HG02840 (cell line): ENCODE results near the gene CAPN6.

Source experiments
- ATAC-seq: cut with Tn5 transposase; IDR thresholded peaks from one replicate; pipeline ENCODE4 v1.9.1; 2021; ENCODE audit warnings: mild to moderate bottlenecking, moderate library complexity, moderate number of reproducible peaks; ENCODE audit not compliant: unreplicated experiment, low FRiP score

The CAPN6 gene

DNA sequence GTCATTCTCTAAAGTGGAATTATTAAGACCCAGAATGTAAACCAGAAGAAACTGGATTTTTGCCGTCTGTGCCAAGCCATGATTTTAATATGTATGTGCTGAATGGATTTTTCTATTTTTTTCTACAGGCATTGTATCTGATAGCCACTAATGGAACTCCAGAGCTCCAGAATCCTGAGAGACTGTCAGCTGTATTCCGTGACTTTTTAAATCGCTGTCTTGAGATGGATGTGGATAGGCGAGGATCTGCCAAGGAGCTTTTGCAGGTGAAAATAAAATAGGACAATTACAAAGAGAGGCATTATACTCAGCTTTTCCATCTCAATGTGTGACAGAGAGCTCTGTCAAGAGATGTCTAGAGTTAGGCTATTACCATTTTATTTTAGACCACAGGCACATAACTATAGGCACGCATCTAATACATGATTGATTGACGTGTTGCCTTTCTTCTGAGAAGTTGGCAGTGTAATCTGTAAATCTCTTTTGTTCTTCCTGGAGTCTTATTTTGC lies 53.9 kb downstream of the CAPN6 start:
- no peak for ATAC-seq

DNA sequence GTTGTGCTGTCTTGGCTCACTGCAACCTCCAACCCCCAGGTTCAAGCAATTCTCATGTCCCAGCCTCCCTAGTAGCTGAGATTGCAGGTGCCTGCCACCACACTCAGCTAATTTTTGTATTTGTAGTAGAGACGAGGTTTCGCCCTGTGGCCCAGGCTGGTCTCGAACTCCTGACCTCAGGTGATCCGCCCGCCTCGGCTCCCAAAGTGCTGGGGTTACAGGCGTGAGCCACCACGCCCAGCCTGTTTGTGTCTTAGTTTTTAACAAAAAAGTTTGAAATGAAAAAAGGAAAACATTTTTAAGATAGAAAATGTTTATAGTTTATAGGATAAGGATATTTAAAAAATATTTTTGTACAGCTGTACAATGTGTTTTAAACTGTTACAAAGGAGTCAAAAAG lies 62.4 kb downstream of the CAPN6 start:
- ATAC-seq = no peak

DNA sequence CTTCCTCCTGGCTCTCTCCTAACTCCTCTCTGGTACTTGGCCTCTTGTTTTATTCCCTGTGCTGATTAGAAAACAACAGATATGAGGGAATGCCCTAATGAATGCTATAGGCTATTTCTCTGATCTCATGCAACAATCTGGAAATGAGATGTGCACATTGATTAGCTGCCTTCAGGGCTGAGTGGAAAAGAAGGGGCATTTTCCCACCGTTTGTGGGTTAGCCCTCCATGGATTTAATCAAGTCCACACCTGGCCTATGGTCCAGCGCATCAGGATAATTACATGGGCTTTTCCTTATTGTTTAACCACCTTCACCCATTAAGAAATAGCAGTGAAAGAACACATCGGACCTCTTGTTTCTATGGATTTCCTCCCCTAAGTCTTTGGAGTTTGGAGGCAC lies 70.0 kb downstream of the CAPN6 start:
- no peak for ATAC-seq

DNA sequence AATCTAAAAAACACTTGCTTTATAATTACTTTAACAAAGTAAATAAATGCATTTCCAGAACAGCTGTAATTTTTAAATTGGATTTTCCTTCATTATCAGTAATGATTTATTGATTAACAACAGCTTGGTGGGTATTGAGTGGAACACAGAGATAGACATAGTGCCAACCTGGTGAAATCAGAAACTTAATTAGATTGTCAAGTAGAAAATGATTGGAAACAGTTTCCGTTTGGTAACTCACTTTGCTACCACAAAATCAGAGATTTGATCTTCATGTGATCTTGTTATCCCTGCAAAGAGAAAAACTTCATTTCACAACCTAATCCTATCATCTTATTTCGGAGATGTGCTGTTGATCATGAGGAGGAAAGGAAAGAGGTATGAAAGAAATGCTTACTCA lies 70.8 kb downstream of the CAPN6 start:
- ATAC-seq = no peak
